ENCODE data around the gene VAMP2.
A peak's percentile ranks its signal among the peaks of the same experiment; 100 is the strongest.

The VAMP2 gene

GRCh38 chr17:8147805-8148404 is 14.8 kb downstream of the VAMP2 start:
- peaks cover 27% of the 10 kb centered on the region for H3K4me1 Mint-ChIP-seq
- no peaks in the 10 kb centered on the region for H3K27me3 Mint-ChIP-seq
- peak overlapping the region; percentile 46 for H3K27ac Mint-ChIP-seq
- CTCF ChIA-PET: interaction anchor here (0.9 kb wide), 1 partner anchor 9 kb away, joined by 3 read pairs; no protein-coding TSS in a partner anchor
- H3K4me3 Mint-ChIP-seq: no peak overlapping the region
- H3K9me3 Mint-ChIP-seq: no peaks in the 10 kb centered on the region
- no peak for DNase-seq
- peaks cover 41% of the 10 kb centered on the region for H3K36me3 Mint-ChIP-seq

- DNase-seq: no peak
- CTCF ChIA-PET: no interaction called here
- H3K27me3 Mint-ChIP-seq: no peaks in the 10 kb centered on the region
- H3K9me3 Mint-ChIP-seq: no peaks in the 10 kb centered on the region
- no peak overlapping the region for H3K4me3 Mint-ChIP-seq
- H3K4me1 Mint-ChIP-seq: peaks cover 21% of the 10 kb centered on the region
- H3K36me3 Mint-ChIP-seq: peaks cover 41% of the 10 kb centered on the region
- peak overlapping the region; percentile 46 for H3K27ac Mint-ChIP-seq
Observed at GRCh38 chr17:8147141-8147804, 15.5 kb downstream of the VAMP2 start.

- H3K4me3 Mint-ChIP-seq: no peak overlapping the region
- H3K4me1 Mint-ChIP-seq: peaks cover 18% of the 10 kb centered on the region
- DNase-seq: no peak
- CTCF ChIA-PET: no interaction called here
- H3K9me3 Mint-ChIP-seq: no peaks in the 10 kb centered on the region
- no peaks in the 10 kb centered on the region for H3K27me3 Mint-ChIP-seq
- H3K36me3 Mint-ChIP-seq: peaks cover 46% of the 10 kb centered on the region
- H3K27ac Mint-ChIP-seq: peak overlapping the region; percentile 55
Observed at GRCh38 chr17:8146381-8147140, 16.2 kb downstream of the VAMP2 start.

- Mint-ChIP-seq H3K9me3 (no peaks in the 10 kb centered on the region), H3K27me3 (no peaks in the 10 kb centered on the region), H3K27ac (no peak overlapping the region), H3K4me3 (no peak overlapping the region), H3K4me1 (peaks cover 18% of the 10 kb centered on the region), H3K36me3 (peaks cover 50% of the 10 kb centered on the region)
- CTCF ChIA-PET: no interaction called here
- DNase-seq: no peak
Observed at GRCh38 chr17:8145811-8146210, 16.9 kb downstream of the VAMP2 start.

- Mint-ChIP-seq H3K36me3 (peaks cover 52% of the 10 kb centered on the region), H3K4me1 (peaks cover 10% of the 10 kb centered on the region), H3K4me3 (no peak overlapping the region), H3K9me3 (no peaks in the 10 kb centered on the region), H3K27ac (no peak overlapping the region), H3K27me3 (no peaks in the 10 kb centered on the region)
- CTCF ChIA-PET: interaction anchor here (1.3 kb wide), 1 partner anchor 14 kb away, joined by 3 read pairs; no protein-coding TSS in a partner anchor
- no peak for DNase-seq
Observed at GRCh38 chr17:8144401-8145231, 18.1 kb downstream of the VAMP2 start.

- CTCF ChIA-PET: interaction anchor here (1.3 kb wide), 1 partner anchor 15 kb away, joined by 3 read pairs; no protein-coding TSS in a partner anchor
- H3K4me1 Mint-ChIP-seq: peaks cover 7% of the 10 kb centered on the region
- H3K27me3 Mint-ChIP-seq: no peaks in the 10 kb centered on the region
- H3K4me3 Mint-ChIP-seq: no peak overlapping the region
- DNase-seq: no peak
- no peaks in the 10 kb centered on the region for H3K9me3 Mint-ChIP-seq
- peaks cover 50% of the 10 kb centered on the region for H3K36me3 Mint-ChIP-seq
- no peak overlapping the region for H3K27ac Mint-ChIP-seq
Observed at GRCh38 chr17:8143581-8144400, 19.0 kb downstream of the VAMP2 start.

- CTCF ChIA-PET: interaction anchor here (1.3 kb wide), 1 partner anchor 15 kb away, joined by 3 read pairs; no protein-coding TSS in a partner anchor
Observed at GRCh38 chr17:8142887-8143580, 19.7 kb downstream of the VAMP2 start.

GRCh38 chr17:8142158-8142886 is 20.4 kb downstream of the VAMP2 start:
- no peaks in the 10 kb centered on the region for H3K27me3 Mint-ChIP-seq
- no peak for DNase-seq
- CTCF ChIA-PET: no interaction called here
- H3K36me3 Mint-ChIP-seq: peaks cover 38% of the 10 kb centered on the region
- H3K27ac Mint-ChIP-seq: peak overlapping the region; percentile 45
- H3K9me3 Mint-ChIP-seq: no peaks in the 10 kb centered on the region
- H3K4me1 Mint-ChIP-seq: peaks cover 7% of the 10 kb centered on the region
- no peak overlapping the region for H3K4me3 Mint-ChIP-seq

More at GRCh38 chr17:8142887-8143580, 19.7 kb downstream of the VAMP2 start:
- peaks cover 7% of the 10 kb centered on the region for H3K4me1 Mint-ChIP-seq
- no peak overlapping the region for H3K4me3 Mint-ChIP-seq
- H3K9me3 Mint-ChIP-seq: no peaks in the 10 kb centered on the region
- H3K27me3 Mint-ChIP-seq: no peaks in the 10 kb centered on the region
- DNase-seq: no peak
- peak overlapping the region; percentile 45 for H3K27ac Mint-ChIP-seq
- H3K36me3 Mint-ChIP-seq: peaks cover 43% of the 10 kb centered on the region

GRCh38 chr17:8141741-8142140 is 21.0 kb downstream of the VAMP2 start:
- peaks cover 8% of the 10 kb centered on the region for H3K4me1 Mint-ChIP-seq
- H3K9me3 Mint-ChIP-seq: no peaks in the 10 kb centered on the region
- peak overlapping the region; percentile 38 for H3K27ac Mint-ChIP-seq
- DNase-seq: no peak
- peaks cover 35% of the 10 kb centered on the region for H3K36me3 Mint-ChIP-seq
- peaks cover 3% of the 10 kb centered on the region for H3K27me3 Mint-ChIP-seq
- no peak overlapping the region for H3K4me3 Mint-ChIP-seq
- CTCF ChIA-PET: interaction anchor here (0.8 to 1.2 kb wide), 2 partner anchors 17 to 23 kb away, joined by 3 read pairs; no protein-coding TSS in a partner anchor

- Mint-ChIP-seq H3K4me1 (peaks cover 10% of the 10 kb centered on the region), H3K4me3 (no peak overlapping the region), H3K36me3 (peaks cover 29% of the 10 kb centered on the region), H3K27me3 (peaks cover 10% of the 10 kb centered on the region), H3K9me3 (no peaks in the 10 kb centered on the region), H3K27ac (no peak overlapping the region)
- no peak for DNase-seq
- CTCF ChIA-PET: interaction anchor here (0.8 to 1.2 kb wide), 2 partner anchors 16 to 22 kb away, joined by 3 read pairs; no protein-coding TSS in a partner anchor
Observed at GRCh38 chr17:8141045-8141444, 21.7 kb downstream of the VAMP2 start.

GRCh38 chr17:8140065-8141029 is 22.4 kb downstream of the VAMP2 start:
- H3K36me3 Mint-ChIP-seq: peaks cover 26% of the 10 kb centered on the region
- peaks cover 10% of the 10 kb centered on the region for H3K4me1 Mint-ChIP-seq
- no peak for DNase-seq
- CTCF ChIA-PET: interaction anchor here (1.2 to 3.2 kb wide), 5 partner anchors 8 to 83 kb away, joined by 3 to 40 read pairs (median 8); no protein-coding TSS in a partner anchor
- no peak overlapping the region for H3K4me3 Mint-ChIP-seq
- peaks cover 10% of the 10 kb centered on the region for H3K27me3 Mint-ChIP-seq
- no peak overlapping the region for H3K27ac Mint-ChIP-seq
- no peaks in the 10 kb centered on the region for H3K9me3 Mint-ChIP-seq

All from activated naive CD4-positive, alpha-beta T cell treated with anti-CD3 and anti-CD28 coated beads, Interleukin-2, amount 10 ng/mL, durations not matched to agents 7 days and 5 days (primary cell).